HG03159 (cell line): Measurements from ENCODE around the gene TROAP.
"Not testable (repeated sequence)": the region's sequence is repeated elsewhere in the genome, so short reads cannot be mapped to it uniquely, and the experiment has no call there.

Source experiments
- ATAC-seq: cut with Tn5 transposase; IDR thresholded peaks from one replicate; pipeline ENCODE4 v1.9.1; 2021; ENCODE audit warnings: mild to moderate bottlenecking, moderate library complexity; ENCODE audit not compliant: unreplicated experiment

Gene TROAP

GRCh38 chr12:49327887-49328286 lies 4.8 kb downstream of the TROAP start:
- no peak for ATAC-seq

- ATAC-seq, result no peak
Observed at GRCh38 chr12:49328816-49329215, 5.8 kb downstream of the TROAP start.

GRCh38 chr12:49330032-49330619 lies 7.1 kb downstream of the TROAP start:
- no peak for ATAC-seq

- ATAC-seq, result no peak
Observed at GRCh38 chr12:49330631-49331379, 7.8 kb downstream of the TROAP start.

GRCh38 chr12:49331380-49332222 lies 8.5 kb downstream of the TROAP start:
- no peak for ATAC-seq

- ATAC-seq, result no peak
Observed at GRCh38 chr12:49332441-49332861, 9.4 kb downstream of the TROAP start.

GRCh38 chr12:49332891-49333371 lies 9.9 kb downstream of the TROAP start:
- ATAC-seq, result no peak

- not testable (repeated sequence) for ATAC-seq
Observed at GRCh38 chr12:49333778-49334177, 10.7 kb downstream of the TROAP start.

GRCh38 chr12:49334226-49334625 lies 11.2 kb downstream of the TROAP start:
- no peak for ATAC-seq

GRCh38 chr12:49334681-49335080 lies 11.6 kb downstream of the TROAP start:
- ATAC-seq, result no peak

- ATAC-seq, result no peak
Observed at GRCh38 chr12:49335118-49335954, 12.3 kb downstream of the TROAP start.

GRCh38 chr12:49335955-49336644 lies 13.0 kb downstream of the TROAP start:
- no peak for ATAC-seq

- no peak for ATAC-seq
Observed at GRCh38 chr12:49336645-49337584, 13.9 kb downstream of the TROAP start, which contains the start of gene C1QL4. Gene C1QL4, minus strand, starts transcription at chr12:49337188. Its CDS starts 711 bp downstream, at chr12:49336477.

GRCh38 chr12:49338830-49339463 lies 15.9 kb downstream of the TROAP start:
- no peak for ATAC-seq

GRCh38 chr12:49339464-49339861 lies 16.4 kb downstream of the TROAP start:
- ATAC-seq, result no peak

GRCh38 chr12:49340095-49340870 lies 17.2 kb downstream of the TROAP start:
- no peak for ATAC-seq

- no peak for ATAC-seq
Observed at GRCh38 chr12:49340971-49341776, 18.1 kb downstream of the TROAP start.
